Calu3 (cell line): ENCODE measurements around the gene TTC1. TPM values are rescaled to one million over a fixed set of nuclear protein-coding genes. Genes with fewer than 3 reads are reported as not detected.
A peak's percentile ranks its signal among the peaks of the same experiment; 100 is the strongest.

Experiments used
- BruUV-seq: library from RNA; stranded (reverse); fragments of 400-500 nt; replicated peaks from 2 replicates; lab custom pipeline; 2021; lab: Mats Ljungman, UMichigan
- CTCF ChIA-PET: fragments of 300-600 bp; sonication (Branson Sonifier 250); formaldehyde crosslinking; loops from one replicate; lab custom pipeline; 2022; ENCODE audit warnings: antibody characterized with exemption; lab: Charles Lee
- DNase-seq: peaks from one replicate; pipeline ENCODE4 v3.0.0; 2022
- H3K27ac Mint-ChIP-seq: one replicate; pipeline ENCODE4 v1.8.0; 2022; ENCODE audit warnings: mixed read lengths; ENCODE audit not compliant: unreplicated experiment
- H3K27me3 Mint-ChIP-seq: one replicate; pipeline ENCODE4 v1.8.0; 2022; ENCODE audit warnings: mixed read lengths; ENCODE audit not compliant: unreplicated experiment
- H3K36me3 Mint-ChIP-seq: one replicate; pipeline ENCODE4 v1.8.0; 2022; ENCODE audit warnings: mild to moderate bottlenecking, moderate library complexity, mixed read lengths; ENCODE audit not compliant: insufficient read depth, unreplicated experiment
- H3K4me1 Mint-ChIP-seq: one replicate; pipeline ENCODE4 v1.8.0; 2022; ENCODE audit warnings: mild to moderate bottlenecking, low read depth, mixed read lengths; ENCODE audit not compliant: unreplicated experiment
- H3K4me3 Mint-ChIP-seq: one replicate; pipeline ENCODE4 v1.8.0; 2022; ENCODE audit warnings: mild to moderate bottlenecking, low read depth, moderate library complexity, mixed read lengths; ENCODE audit not compliant: unreplicated experiment
- H3K9me3 Mint-ChIP-seq: one replicate; pipeline ENCODE4 v1.8.0; 2022; ENCODE audit warnings: low read depth, mixed read lengths; ENCODE audit not compliant: unreplicated experiment
- intact Hi-C: fragments of 100-400 bp; cut with micrococcal nuclease; formaldehyde crosslinking; loops from one replicate; pipeline ENCODE4 v1.10.0; 2022; ENCODE audit not compliant: unreplicated experiment
- total RNA-seq: library from RNA; stranded (reverse); gene quantifications from 2 replicates; pipeline ENCODE4 v1.2.3, GENCODE V29; 2022
- TF ChIP-seq, protein P1 (sequence below): fragments of 200-600 bp; IDR thresholded peaks from one replicate; pipeline ENCODE4 v1.8.0; 2022; ENCODE audit warnings: antibody characterized with exemption; ENCODE audit not compliant: unreplicated experiment

The TTC1 gene
- total RNA-seq, 1 experiment from 2014 or later: 66.4 TPM

DNA sequence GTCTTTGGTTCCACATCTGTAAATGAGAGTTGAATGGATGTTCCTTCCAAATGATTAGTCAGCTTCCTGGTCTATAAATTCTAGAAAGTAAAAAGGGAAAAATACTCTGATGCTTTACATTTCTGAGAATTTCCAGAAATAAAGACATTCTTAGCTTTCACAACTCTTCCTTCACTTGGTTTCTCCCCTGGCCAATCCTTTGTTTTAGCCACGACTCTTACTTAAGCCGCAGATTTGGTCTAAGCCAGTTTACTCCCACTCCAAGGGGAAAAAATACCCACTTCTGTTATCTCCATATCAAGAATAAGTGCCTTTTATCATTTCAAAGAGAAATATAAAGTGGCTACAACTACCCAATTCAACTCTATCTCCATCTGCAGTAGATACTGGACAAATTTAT is 80.6 kb downstream of the TTC1 start:
- no peaks in the 10 kb centered on the region for H3K4me1 Mint-ChIP-seq
- CTCF ChIA-PET: interaction anchor here (0.6 kb wide), 1 partner anchor 146 kb away, joined by 3 read pairs; no protein-coding TSS in a partner anchor
- no peaks in the 10 kb centered on the region for H3K27me3 Mint-ChIP-seq
- H3K36me3 Mint-ChIP-seq: peaks cover 20% of the 10 kb centered on the region
- TF ChIP-seq, protein P1, sequence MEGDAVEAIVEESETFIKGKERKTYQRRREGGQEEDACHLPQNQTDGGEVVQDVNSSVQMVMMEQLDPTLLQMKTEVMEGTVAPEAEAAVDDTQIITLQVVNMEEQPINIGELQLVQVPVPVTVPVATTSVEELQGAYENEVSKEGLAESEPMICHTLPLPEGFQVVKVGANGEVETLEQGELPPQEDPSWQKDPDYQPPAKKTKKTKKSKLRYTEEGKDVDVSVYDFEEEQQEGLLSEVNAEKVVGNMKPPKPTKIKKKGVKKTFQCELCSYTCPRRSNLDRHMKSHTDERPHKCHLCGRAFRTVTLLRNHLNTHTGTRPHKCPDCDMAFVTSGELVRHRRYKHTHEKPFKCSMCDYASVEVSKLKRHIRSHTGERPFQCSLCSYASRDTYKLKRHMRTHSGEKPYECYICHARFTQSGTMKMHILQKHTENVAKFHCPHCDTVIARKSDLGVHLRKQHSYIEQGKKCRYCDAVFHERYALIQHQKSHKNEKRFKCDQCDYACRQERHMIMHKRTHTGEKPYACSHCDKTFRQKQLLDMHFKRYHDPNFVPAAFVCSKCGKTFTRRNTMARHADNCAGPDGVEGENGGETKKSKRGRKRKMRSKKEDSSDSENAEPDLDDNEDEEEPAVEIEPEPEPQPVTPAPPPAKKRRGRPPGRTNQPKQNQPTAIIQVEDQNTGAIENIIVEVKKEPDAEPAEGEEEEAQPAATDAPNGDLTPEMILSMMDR: no peak
- no peak overlapping the region for H3K4me3 Mint-ChIP-seq
- no TSS peak for BruUV-seq
- no peaks in the 10 kb centered on the region for H3K9me3 Mint-ChIP-seq
- DNase-seq: no peak
- no peak overlapping the region for H3K27ac Mint-ChIP-seq
- intact Hi-C loops: no loop called here

DNA sequence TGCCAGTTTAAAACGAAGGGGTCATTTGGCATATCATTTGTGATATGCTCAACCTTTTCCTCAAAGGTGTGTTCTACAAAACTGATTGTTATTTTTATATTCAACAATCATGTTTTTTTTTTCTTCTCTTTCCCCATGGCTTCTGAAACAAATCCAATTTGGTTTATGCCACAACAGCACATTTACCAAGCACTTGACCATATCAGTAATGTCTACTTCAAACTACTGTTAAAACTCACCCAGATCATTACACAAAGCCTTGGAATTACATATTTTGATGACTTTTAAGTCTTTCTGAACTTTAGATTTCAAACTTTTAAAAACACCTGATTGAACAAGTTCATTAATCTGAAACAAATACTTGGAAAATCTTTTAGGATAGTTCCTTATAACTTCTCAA is 81.1 kb downstream of the TTC1 start:
- H3K4me1 Mint-ChIP-seq: no peaks in the 10 kb centered on the region
- H3K36me3 Mint-ChIP-seq: peaks cover 20% of the 10 kb centered on the region

DNA sequence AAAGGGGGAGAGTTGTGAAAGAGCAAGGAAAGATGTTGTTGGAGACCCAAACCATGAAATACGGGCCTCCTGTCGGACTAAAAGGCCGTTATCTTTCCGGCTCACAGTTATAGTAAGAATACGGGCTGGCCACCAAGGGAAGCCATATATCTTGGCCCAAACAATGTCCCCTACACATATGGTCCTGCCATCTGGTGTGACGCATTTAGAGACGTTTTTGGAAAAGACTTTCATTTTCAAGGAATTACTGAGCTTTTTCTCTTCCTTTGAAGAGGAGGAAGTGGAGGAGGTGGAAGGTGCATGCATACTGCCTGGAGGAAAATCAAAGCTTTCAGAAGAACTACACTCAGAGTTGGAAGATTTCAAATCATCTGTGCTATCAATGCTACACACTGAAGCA is 83.6 kb downstream of the TTC1 start:
- Mint-ChIP-seq H3K4me1 (no peaks in the 10 kb centered on the region), H3K36me3 (peaks cover 25% of the 10 kb centered on the region), H3K4me3 (no peak overlapping the region), H3K27ac (no peak overlapping the region), H3K9me3 (no peaks in the 10 kb centered on the region), H3K27me3 (no peaks in the 10 kb centered on the region)
- BruUV-seq: no TSS peak
- CTCF ChIA-PET: no interaction called here
- intact Hi-C loops: no loop called here
- DNase-seq: no peak
- TF ChIP-seq, protein P1: no peak

More for the DNA sequence above, 81.1 kb downstream of the TTC1 start:
- no TSS peak for BruUV-seq
- intact Hi-C loops: no loop called here
- no peak overlapping the region for H3K27ac Mint-ChIP-seq
- H3K9me3 Mint-ChIP-seq: no peaks in the 10 kb centered on the region
- TF ChIP-seq, protein P1: no peak
- H3K27me3 Mint-ChIP-seq: no peaks in the 10 kb centered on the region
- H3K4me3 Mint-ChIP-seq: no peak overlapping the region
- no peak for DNase-seq
- CTCF ChIA-PET: interaction anchor here (0.6 kb wide), 1 partner anchor 146 kb away, joined by 3 read pairs; no protein-coding TSS in a partner anchor

DNA sequence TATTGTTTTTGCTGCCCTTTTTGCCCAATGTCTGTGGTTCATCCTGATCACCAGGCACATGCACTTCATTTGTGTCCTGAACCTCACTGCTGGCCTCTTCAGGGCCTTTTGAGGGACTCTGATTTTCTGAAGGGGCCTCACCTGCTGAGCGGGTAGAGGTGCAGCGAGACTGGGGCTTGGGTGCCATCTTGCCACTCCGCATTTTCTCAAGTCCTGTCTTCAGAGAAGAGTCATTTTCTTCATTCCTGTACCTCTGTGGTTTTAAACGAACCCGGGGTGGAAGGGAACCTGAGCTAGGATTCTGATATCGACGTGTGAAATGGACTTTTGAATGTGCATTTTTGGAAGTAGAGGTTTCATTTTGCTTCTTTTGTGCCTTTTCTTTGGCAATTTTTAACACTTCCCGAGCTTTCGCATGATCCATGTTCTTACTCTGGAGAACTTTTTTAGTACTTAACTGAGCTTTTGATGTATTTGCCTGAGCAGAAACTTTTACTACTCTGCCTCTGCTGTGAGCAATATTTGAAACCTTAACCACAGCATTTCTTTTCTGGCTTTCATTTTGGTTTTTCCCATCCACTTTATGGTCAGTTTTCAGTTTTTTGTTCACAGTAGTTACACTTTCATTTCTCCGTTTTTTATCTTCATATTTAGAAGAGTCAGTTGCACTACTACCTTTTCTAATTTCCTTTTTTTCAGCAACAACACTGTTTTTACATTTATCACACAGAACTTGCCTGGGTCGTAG is 84.2 kb downstream of the TTC1 start:
- Mint-ChIP-seq H3K4me1 (no peaks in the 10 kb centered on the region), H3K36me3 (peaks cover 27% of the 10 kb centered on the region), H3K27me3 (no peaks in the 10 kb centered on the region), H3K4me3 (no peak overlapping the region), H3K27ac (no peak overlapping the region), H3K9me3 (no peaks in the 10 kb centered on the region)
- TSS peak; percentile 28 for BruUV-seq
- no peak for DNase-seq
- TF ChIP-seq, protein P1: no peak
- CTCF ChIA-PET: no interaction called here
- intact Hi-C loops: no loop called here
